MCF 10A (cell line): ENCODE data around the gene HOXC12. TPM values are rescaled to one million over a fixed set of nuclear protein-coding genes. Genes with fewer than 3 reads are reported as not detected.

ENCODE experiments used
- BruUV-seq: library from RNA; stranded (reverse); fragments of 400-500 nt; replicated peaks from 2 replicates; lab custom pipeline; 2021; lab: Mats Ljungman, UMichigan
- CTCF ChIA-PET: fragments of 300-600 bp; sonication (Branson Sonifier 250); formaldehyde crosslinking; extraction: SDS; loops from one replicate; lab custom pipeline; 2021; ENCODE audit warnings: antibody characterized with exemption, inconsistent platforms; lab: Yijun Ruan, JAX
- POLR2A ChIA-PET: fragments of 300-600, 350-650 bp; sonication (Branson Sonifier 250); formaldehyde crosslinking; extraction: SDS; loops from one replicate; lab custom pipeline; 2020; ENCODE audit warnings: antibody characterized with exemption, inconsistent platforms; lab: Yijun Ruan, JAX
- DNase-seq: peaks from one replicate; pipeline ENCODE4 v3.0.0-alpha.2; 2018; ENCODE audit not compliant: unreplicated experiment
- H3K27ac Mint-ChIP-seq: one replicate; pipeline ENCODE4 v1.8.0; 2022; ENCODE audit warnings: mild to moderate bottlenecking, low read depth, mixed read lengths; ENCODE audit not compliant: unreplicated experiment
- H3K27me3 Mint-ChIP-seq: one replicate; pipeline ENCODE4 v1.8.0; 2022; ENCODE audit warnings: mixed read lengths; ENCODE audit not compliant: insufficient read depth, unreplicated experiment
- H3K36me3 Mint-ChIP-seq: one replicate; pipeline ENCODE4 v1.8.0; 2022; ENCODE audit warnings: mild to moderate bottlenecking, moderate library complexity, mixed read lengths; ENCODE audit not compliant: insufficient read depth, unreplicated experiment
- H3K4me1 Mint-ChIP-seq: one replicate; pipeline ENCODE4 v1.8.0; 2022; ENCODE audit warnings: mixed read lengths; ENCODE audit not compliant: insufficient read depth, unreplicated experiment
- H3K4me3 Mint-ChIP-seq: one replicate; pipeline ENCODE4 v1.8.0; 2022; ENCODE audit warnings: mild to moderate bottlenecking, moderate library complexity, mixed read lengths; ENCODE audit not compliant: unreplicated experiment
- H3K9me3 Mint-ChIP-seq: one replicate; pipeline ENCODE4 v1.8.0; 2022; ENCODE audit warnings: mixed read lengths; ENCODE audit not compliant: unreplicated experiment
- intact Hi-C: fragments of 100-400 bp; cut with micrococcal nuclease; formaldehyde crosslinking; loops from 2 replicates; pipeline ENCODE4 v1.14.1; 2022
- total RNA-seq: library from RNA; stranded (reverse); gene quantifications from 2 replicates; pipeline ENCODE4 v1.2.3, GENCODE V29; 2022
- TF ChIP-seq, protein P1 (sequence below): fragments of 200-600 bp; IDR thresholded peaks from one replicate; pipeline ENCODE4 v1.8.0; 2022; ENCODE audit warnings: antibody characterized with exemption, mild to moderate bottlenecking; ENCODE audit not compliant: unreplicated experiment

The HOXC12 gene
- total RNA-seq, 1 experiment from 2014 or later: not detected

DNA sequence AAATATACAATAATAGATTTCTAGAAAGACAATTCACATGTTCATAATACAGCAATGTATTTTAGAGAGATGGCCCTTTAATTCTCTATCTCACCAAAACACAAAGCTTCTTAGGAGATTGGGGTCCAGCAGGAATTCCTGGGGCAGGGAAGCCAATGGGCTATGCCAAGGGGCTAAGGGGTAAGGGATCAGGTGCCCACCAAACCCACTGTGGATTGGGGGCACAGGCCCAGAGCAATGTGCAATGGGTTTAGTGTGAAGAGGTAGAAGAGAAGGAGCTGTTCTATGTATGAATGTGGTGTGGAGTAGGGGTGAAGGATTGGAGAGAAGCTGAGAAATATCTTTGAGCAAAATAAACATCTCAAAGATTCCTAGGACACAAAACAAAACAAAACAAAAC, 13.5 kb upstream of the HOXC12 start:
- intact Hi-C loops: no loop called here
- POLR2A ChIA-PET: interaction anchor here (0.8 to 4.8 kb wide), 6 partner anchors 13 to 195 kb away, joined by 3 to 59 read pairs (median 4); partner anchors contain the start of genes HOTAIR, HOXC11 and HOXC12
- BruUV-seq: no TSS peak
- CTCF ChIA-PET: interaction anchor here (0.6 to 4.1 kb wide), 7 partner anchors 32 to 198 kb away, joined by 3 to 21 read pairs (median 4); partner anchors contain the start of genes HOXC10 and HOXC11
- Mint-ChIP-seq H3K4me3 (peak overlapping the region; percentile 62), H3K4me1 (peaks cover 40% of the 10 kb centered on the region), H3K9me3 (no peaks in the 10 kb centered on the region), H3K27me3 (no peaks in the 10 kb centered on the region), H3K36me3 (peaks cover 15% of the 10 kb centered on the region), H3K27ac (peak overlapping the region; percentile 41)
- TF ChIP-seq, protein P1, sequence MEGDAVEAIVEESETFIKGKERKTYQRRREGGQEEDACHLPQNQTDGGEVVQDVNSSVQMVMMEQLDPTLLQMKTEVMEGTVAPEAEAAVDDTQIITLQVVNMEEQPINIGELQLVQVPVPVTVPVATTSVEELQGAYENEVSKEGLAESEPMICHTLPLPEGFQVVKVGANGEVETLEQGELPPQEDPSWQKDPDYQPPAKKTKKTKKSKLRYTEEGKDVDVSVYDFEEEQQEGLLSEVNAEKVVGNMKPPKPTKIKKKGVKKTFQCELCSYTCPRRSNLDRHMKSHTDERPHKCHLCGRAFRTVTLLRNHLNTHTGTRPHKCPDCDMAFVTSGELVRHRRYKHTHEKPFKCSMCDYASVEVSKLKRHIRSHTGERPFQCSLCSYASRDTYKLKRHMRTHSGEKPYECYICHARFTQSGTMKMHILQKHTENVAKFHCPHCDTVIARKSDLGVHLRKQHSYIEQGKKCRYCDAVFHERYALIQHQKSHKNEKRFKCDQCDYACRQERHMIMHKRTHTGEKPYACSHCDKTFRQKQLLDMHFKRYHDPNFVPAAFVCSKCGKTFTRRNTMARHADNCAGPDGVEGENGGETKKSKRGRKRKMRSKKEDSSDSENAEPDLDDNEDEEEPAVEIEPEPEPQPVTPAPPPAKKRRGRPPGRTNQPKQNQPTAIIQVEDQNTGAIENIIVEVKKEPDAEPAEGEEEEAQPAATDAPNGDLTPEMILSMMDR: no peak
- no peak for DNase-seq

- Mint-ChIP-seq H3K9me3 (no peaks in the 10 kb centered on the region), H3K4me3 (peak overlapping the region; percentile 62), H3K27ac (peak overlapping the region; percentile 41), H3K27me3 (no peaks in the 10 kb centered on the region), H3K36me3 (peaks cover 15% of the 10 kb centered on the region), H3K4me1 (peaks cover 40% of the 10 kb centered on the region)
- no peak for DNase-seq
- intact Hi-C loops: no loop called here
- no TSS peak for BruUV-seq
- CTCF ChIA-PET: interaction anchor here (0.6 to 4.1 kb wide), 7 partner anchors 43 to 273 kb away, joined by 3 to 21 read pairs (median 3); partner anchors contain the start of gene HOXC10
- POLR2A ChIA-PET: interaction anchor here (0.8 to 4.8 kb wide), 4 partner anchors 12 to 195 kb away, joined by 3 to 59 read pairs (median 4); partner anchors contain the start of genes HOTAIR, HOXC11 and HOXC12
- TF ChIP-seq, protein P1: no peak
These were observed 13.0 kb upstream of the HOXC12 start for GRCh38 chr12:53941750-53942149.

DNA sequence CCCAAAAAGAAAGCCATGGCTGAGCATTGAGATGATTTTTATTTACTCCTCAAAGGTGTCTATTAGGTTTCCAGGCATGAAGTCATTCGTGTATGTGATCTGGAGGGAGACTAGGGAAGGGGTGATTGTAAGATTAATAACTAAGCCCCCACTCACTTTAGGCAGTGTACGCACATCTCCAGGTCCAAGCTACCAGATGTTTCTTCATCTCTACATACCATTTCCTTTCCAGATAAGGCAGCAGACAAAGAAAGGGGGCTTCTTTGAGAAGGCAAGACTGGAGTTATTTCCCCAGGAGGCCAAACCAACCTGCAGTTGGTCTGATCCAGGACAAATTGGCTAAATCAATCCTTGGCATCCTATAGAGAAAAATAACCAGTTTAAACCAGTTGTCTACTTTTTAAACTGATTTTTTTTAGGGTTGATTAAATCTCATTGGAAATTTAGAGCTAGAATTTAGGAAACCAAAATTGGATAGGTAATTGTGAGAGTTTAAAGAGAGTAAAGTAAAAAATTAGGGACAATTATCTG, 12.2 kb upstream of the HOXC12 start:
- TF ChIP-seq, protein P1: no peak
- no peak for DNase-seq
- no TSS peak for BruUV-seq
- H3K27me3 Mint-ChIP-seq: no peaks in the 10 kb centered on the region
- peaks cover 15% of the 10 kb centered on the region for H3K36me3 Mint-ChIP-seq
- POLR2A ChIA-PET: no interaction called here
- H3K9me3 Mint-ChIP-seq: no peaks in the 10 kb centered on the region
- no peak overlapping the region for H3K27ac Mint-ChIP-seq
- intact Hi-C loops: no loop called here
- peaks cover 40% of the 10 kb centered on the region for H3K4me1 Mint-ChIP-seq
- H3K4me3 Mint-ChIP-seq: no peak overlapping the region
- CTCF ChIA-PET: interaction anchor here (0.6 to 0.9 kb wide), 3 partner anchors 118 to 272 kb away, joined by 3 read pairs; no protein-coding TSS in a partner anchor

DNA sequence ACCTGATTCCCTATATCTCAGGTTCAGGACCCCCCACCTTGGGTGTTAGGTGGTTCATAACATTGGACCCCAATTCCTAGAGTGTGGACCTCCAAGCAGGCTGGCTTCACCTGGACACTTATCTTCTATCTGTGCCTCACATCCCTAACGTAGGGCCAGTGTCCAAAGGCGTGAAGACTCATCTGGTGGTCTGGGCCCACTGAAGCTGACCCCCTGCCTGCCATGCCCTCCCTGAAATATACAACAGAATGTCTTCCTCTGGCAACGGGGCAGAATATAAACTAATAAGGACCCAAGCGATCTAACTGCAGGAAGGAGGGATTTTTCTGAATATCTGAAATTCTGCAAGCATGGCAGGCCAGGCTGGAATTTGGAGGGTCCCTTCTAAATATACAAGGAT, 10.5 kb upstream of the HOXC12 start:
- ChIA-PET CTCF (interaction anchor here (0.6 to 1.2 kb wide), 3 partner anchors 16 to 189 kb away, joined by 3 read pairs; partner anchors contain the start of gene HOXC9), POLR2A (interaction anchor here (0.7 kb wide), 1 partner anchor 138 kb away, joined by 3 read pairs; no protein-coding TSS in a partner anchor)
- H3K27me3 Mint-ChIP-seq: no peaks in the 10 kb centered on the region
- BruUV-seq: no TSS peak
- H3K4me3 Mint-ChIP-seq: no peak overlapping the region
- DNase-seq: no peak
- no peak overlapping the region for H3K27ac Mint-ChIP-seq
- intact Hi-C loops: no loop called here
- peaks cover 36% of the 10 kb centered on the region for H3K4me1 Mint-ChIP-seq
- TF ChIP-seq, protein P1: no peak
- H3K9me3 Mint-ChIP-seq: no peaks in the 10 kb centered on the region
- peaks cover 19% of the 10 kb centered on the region for H3K36me3 Mint-ChIP-seq
